ENCODE results near the gene ILRUN.
"Not testable (repeated sequence)": the region's sequence is repeated elsewhere in the genome, so short reads cannot be mapped to it uniquely, and the experiment has no call there.

ILRUN gene

DNA sequence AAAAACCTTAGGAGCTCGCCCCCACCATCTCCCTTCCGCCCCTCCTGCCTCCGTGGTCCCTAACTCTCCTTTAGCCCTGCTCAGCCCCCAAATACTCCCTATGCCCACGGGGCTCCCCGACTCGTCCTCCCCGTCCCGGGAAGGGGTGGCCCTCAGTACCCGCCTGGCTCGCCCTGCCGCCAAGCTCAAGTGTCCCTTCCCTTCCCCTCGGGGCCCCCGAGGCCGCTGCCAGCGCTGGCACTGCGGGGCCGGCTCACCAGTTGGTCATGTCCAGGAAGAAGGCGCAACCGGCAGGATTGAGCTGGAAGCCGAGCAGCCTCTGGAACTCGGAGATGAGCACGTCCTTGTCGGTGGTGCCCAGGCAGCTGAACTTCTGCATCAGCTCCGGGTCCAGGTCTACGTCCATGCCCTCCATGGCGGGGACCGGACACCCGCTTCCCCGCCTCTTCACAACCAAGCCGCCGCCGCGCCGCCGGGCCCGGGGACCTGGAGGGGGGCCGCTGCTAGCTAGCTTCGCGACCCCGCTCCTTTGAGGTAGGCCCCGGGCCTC is 303 bp downstream of the ILRUN start:
- DNase-seq, result no peak

GRCh38 chr6:34695729-34696188 is 808 bp downstream of the ILRUN start:
- no peak for DNase-seq

DNA sequence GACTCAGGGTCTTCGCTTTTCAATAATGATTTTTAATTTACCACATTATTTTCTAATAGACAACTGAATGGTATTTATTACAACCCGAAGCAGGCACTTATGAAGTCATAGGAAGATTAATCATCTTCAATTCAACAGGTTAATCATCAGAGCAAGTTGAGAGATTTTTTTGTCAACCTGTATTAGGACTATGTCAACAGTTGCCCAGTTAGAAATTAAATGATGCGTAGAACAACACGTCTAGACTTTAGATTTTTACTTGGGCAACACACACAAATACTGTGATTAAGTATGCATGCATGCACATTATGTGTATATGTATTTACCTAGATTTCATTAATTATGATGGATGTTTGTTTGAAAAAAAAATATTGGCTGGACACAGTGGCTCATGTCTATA is 4.3 kb downstream of the ILRUN start:
- DNase-seq, result no peak

- DNase-seq, result no peak
These were observed 6.8 kb downstream of the ILRUN start for GRCh38 chr6:34689742-34690141.

DNA sequence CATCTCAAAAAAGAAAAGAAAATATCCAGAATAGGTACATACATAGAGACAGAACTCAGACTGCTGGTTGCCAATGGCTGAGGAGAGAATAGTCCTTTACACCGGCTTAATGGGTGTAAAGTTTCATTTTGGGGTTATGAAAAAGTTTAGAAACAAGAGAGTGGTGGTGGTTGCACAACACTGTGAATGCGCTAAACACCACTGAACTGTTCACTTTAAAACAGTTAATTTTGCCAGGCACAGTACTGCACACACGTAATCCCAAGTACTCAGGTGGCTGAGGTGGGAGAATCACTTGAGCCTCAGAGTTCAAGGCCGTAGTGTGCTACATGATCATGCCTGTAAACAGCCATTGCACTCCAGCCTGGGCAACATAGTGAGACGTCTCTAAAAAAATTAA is 7.6 kb downstream of the ILRUN start:
- DNase-seq, result no peak

DNA sequence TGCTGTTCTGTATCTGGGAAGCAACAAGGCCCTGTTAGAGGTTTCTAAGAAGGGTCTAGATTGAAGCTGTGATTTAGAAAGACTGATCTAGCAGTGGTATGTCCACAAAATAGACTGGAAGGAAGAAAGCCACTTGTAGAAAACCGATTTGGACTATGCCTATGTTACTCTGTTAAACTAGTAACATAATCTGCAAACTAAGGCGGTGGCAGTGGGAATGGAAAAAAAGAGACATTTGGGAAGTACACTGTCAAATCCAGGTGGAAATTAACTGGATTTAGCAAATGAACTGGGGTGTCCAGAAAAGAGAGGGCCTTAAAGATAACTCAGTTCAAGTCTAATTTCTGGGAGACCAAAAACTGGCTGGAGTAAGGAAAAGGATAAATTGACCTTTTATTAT is 11.6 kb downstream of the ILRUN start:
- DNase-seq, result no peak

DNA sequence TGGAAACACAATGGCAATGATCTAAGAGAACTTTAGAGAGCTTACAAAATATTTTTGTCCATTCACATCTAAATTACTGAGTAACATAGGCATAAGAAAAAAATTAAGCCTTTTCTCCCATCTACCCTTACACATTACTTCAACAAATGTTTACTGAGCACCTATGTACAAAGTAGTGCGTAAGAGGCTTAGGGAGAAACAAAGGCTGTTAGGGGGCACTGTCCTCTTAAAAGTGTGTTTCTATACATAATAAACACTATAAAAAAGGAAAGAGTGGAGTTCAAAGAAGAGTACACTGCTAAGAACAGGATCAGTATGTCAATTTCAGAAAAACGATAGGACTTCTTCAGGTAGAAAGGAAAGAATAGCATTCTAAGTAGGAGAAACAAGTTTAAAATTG is 12.2 kb downstream of the ILRUN start:
- no peak for DNase-seq

- no peak for DNase-seq
These were observed 15.6 kb downstream of the ILRUN start for GRCh38 chr6:34680802-34681515.

- DNase-seq, result not testable (repeated sequence)
These were observed 16.3 kb downstream of the ILRUN start for GRCh38 chr6:34680313-34680712.

DNA sequence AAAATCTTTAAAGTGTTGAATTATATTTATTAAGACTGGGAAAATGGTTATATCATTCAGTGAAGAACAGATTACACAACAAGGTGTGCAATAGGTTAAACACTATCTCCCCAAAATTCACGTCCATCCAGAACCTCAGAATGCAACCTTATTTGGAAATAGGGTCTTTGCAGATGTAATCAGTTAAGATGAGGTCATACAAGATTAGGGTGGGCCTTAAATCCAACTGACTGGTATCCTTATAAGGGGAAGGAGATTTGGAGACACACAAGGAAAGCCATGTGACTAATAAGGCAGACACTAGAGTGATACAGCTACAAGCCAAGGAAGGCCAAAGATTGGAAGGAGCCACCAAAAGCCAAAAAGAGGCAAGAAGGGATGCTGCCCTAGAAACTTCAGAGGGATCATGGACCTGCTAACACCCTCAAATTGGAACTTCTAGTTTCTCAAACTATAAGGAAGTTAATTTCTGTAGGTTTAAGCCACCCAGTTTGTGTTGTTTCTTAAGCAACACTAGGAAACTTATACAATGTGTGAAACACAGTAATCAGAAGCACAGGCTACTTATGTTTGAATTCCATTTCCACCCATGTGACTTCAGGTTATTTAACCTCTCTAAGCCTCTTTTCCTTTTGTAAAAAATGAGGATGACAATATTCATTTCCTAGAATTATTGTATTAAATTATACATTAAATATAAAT is 16.9 kb downstream of the ILRUN start:
- DNase-seq, result no peak

- no peak for DNase-seq
These were observed 20.4 kb downstream of the ILRUN start for GRCh38 chr6:34676140-34676539.

GRCh38 chr6:34674930-34675329 is 21.6 kb downstream of the ILRUN start:
- DNase-seq, result not testable (repeated sequence)

DNA sequence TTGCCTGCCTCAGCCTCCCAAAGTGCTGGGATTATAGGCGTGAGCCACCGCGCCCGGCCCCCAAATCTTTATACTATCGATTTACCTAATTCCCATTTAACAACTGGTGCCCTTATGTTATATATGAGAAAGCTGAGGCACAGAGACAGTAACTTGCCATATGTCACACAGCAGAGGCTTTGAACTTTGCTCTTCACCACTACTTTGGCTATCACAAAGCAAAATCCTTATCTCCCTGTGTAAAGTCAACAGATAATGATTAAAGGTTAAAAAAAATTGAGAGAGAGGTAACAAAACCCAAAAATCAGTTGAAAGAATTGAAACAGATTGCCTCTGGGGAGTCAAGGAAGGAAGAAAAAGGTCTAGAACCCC is 22.3 kb downstream of the ILRUN start:
- DNase-seq, result no peak

- DNase-seq, result no peak
These were observed 23.5 kb downstream of the ILRUN start for GRCh38 chr6:34673064-34673463.

DNA sequence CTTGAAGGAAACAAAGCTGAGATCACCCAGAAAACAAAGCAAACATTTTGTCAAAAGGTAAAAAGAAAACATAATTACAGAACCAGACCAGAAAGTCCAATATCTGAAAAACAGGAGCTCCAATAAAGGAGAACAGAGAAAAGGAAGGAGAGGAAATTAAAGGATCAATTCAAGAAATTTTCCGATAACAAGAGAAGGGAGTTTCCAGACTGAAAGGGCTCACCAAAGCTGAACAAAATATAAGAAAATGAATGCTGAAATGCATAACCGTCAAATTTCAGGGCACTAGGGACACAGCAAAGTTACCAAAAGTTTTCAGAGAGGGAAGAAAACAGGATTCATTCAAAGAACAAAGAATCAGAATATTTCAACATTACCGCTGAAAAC is 23.9 kb downstream of the ILRUN start:
- DNase-seq, result no peak

DNA sequence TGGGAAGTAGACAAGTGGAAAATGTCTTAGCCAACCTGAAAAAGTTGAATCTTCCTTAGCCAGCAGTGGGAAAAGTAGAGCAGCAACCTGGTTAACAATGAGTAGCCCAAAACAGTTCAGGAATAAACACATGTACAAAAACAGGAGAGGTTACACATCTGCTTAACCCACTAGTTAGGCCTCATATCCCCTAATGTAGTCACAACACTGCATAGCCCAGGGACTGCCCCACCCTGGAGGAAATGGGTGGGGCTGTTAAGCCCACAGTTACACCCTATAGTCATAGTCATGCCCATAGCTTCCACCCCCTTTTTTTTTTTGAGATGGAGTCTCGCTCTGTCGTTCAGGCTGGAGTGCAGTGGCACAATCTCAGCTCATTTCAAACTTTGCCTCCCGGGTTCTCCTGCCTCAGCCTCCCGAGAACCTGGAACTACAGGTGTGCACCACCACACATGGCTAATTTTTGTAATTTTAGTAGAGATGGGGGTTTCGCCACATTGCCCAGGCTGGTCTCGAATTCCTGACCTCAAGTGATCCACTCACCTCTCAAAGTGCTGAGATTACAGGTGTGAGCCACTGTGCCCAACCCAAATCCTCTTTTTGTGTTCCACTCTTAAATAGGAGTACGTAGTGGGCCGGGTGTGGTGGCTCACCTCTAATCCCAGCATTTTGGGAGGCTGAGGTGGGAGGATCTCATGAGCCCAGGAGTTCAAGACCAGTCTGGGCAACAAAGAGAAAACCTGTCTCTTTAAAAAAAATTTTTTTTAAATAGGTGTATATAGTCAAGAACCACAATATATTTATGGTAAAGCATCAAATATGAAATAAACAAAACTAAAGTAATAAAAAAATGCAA is 24.5 kb downstream of the ILRUN start:
- DNase-seq, result peak; percentile 74

- no peak for DNase-seq
These were observed 25.2 kb downstream of the ILRUN start for GRCh38 chr6:34671367-34671766.

DNA sequence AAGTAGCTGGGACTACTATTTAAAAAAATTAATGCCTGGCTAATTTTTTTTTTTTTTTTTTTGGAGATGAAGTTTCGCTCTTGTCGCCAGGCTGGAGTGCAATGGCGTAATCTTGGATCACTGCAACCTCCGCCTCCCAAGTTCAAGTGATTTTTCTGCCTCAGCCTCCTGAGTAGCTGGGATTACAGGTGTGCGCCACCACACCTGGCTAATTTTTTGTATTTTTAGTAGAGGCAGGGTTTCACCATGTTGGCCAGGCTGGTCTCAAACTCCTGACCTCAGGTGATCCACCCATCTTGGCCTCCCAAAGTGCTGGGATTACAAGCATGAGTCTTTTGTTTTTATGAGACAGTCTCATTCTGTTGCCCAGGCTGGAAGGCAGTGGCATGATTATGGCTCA is 27.8 kb downstream of the ILRUN start:
- not testable (repeated sequence) for DNase-seq

DNA sequence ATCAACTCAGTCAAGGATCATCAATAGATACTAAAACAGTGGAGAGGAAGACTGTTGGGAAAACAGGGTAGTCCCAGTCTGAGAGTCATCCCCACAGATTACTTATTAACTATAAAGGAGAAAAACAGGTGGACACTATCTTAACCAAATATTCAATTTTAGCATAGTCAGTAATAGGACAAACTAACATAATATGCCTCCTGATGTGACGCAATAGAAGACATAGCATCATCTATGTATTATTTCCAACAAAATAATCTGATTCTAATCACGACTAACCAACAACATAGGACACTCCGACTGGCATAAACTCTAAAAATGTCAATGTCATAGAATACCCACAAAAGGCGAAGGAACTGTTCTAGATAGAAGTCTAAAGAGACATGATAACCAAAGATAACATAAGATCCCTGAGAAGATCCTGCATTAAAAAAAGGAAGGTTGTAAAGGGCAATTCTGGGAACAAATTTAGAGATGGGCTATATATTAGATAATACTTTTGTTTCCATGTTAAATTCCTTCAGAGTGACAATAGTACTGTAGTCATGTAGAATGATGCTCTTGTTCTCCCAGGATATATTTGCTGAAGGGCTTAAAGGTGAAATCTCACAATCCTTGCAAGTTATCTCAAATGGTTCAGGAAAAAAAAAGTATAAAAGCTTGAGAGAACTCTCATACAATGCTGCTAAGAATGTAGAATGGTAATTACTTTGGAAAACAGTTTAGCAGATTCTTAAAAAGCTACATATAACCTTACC is 28.9 kb downstream of the ILRUN start:
- no peak for DNase-seq

- no peak for DNase-seq
These were observed 31.5 kb downstream of the ILRUN start for GRCh38 chr6:34665019-34665418.

DNA sequence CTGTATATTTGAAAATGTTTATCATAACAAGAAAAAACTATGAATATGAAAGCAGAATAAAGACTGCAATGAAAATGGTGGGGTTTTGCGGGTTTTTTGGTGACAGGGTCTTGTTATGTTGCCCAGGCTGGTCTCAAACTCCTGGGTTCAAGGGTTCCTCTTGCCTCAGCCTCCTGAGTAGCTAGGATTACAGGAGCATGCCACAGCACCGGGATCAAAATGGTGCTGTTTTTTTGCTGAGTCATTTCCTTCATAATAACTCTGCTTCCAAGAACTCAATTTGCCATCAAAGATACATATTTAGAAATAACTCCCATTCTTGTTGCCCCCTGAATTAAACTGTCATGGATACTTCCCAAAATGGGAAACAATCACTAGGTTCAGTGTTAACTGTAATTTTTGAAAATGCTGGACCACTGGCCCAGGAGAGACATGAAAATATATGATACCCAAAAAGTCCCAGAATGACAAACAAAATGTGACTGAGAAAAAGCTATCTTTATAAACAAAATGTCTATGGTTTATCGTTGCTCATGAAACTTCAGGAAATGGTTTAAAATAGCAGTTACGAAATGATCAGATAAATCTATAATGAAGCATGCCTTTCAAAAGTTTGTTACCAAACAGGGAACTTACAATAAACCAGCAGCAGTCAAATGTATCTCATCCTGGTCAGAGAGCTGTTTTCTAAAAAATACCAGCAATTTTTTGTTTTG is 32.2 kb downstream of the ILRUN start:
- no peak for DNase-seq

DNA sequence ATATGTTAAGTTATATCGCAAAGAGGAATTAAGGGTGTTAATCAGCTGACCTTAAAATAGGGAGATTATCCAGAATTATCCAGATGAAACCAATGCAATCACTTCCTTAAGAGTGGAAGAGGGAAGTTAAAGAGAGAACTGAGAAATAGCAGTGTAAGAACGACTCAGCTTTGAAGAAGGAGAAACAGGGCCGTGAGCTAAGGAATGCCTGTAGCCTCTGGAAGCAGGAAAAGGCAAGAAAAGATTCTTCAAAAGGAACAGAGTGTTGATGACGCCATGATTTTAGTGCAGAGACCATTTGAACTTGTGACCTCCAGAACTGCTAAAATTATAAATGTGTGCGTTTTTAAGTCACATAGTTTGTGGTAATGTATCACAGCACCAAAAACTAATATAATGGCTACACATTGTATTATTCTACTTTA is 32.7 kb downstream of the ILRUN start:
- no peak for DNase-seq

All from activated CD8-positive, alpha-beta memory T cell treated with anti-CD3 and anti-CD28 coated beads, Interleukin-2, amount 50 U/mL, for 48 hours (primary cell).